MV-4-11 (cell line): Measurements from ENCODE around the gene TGFB2.

Source experiments
- DNase-seq: peaks from one replicate; lab custom pipeline; 2025; lab: John Stamatoyannopoulos, UW

TGFB2 gene

DNA sequence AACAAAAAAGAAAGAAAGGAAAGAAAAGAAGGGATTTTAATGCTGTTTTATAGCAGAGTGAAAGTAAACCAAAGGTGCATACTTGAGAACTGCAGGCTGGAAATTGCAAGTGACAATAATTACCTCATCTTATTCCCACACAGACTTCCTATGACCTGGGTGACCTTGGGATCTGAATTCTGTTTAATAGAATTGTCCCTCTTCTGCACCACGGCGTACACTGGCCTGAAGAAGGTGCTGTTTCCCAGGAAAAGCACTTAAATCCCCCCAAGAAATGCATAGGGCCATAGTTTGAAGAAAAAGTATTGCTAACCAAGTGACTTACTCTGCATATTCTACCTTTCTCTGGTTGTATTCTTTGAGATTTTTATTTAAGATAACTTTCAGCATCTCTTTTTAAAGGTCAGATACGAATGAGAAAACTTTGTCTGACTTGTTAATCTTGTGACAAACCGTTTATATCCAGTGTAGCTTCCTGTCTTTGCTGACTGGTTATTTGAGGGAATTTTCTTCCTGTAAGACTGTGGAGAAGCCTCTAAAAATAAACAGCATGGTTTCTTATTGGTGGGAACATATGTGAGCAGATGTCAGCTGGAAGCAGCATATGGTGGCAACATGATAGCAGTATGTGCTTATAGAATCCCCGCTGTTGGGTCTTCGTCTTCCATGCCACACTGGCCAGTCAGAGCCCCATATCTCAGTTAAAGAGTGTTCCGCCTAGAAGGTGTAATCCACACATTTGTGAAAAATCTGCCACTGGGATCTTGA is 16.3 kb downstream of the TGFB2 start:
- DNase-seq = no peak

- no peak for DNase-seq
These were observed 17.4 kb downstream of the TGFB2 start for GRCh38 chr1:218362418-218363076.

DNA sequence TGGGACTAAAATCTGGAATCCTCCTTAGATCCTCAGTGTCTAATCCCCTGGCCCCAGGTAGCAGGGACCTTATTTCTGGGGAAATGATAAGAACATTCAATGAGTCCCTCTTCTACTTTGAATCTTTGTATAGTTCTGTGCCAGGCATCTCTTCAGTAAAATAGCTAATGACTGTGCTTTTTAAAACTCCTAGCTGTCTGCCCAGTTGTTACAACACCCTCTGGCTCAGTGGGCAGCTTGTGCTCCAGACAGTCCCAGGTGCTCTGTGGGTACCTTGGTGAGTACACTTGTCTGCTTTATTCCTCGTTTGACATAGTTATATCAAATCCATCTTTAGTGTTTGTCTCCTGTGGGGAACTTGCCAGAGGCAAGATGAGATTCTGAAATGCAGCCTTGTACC is 18.0 kb downstream of the TGFB2 start:
- DNase-seq = no peak

- DNase-seq = no peak
These were observed 19.0 kb downstream of the TGFB2 start for GRCh38 chr1:218364028-218364710.

DNA sequence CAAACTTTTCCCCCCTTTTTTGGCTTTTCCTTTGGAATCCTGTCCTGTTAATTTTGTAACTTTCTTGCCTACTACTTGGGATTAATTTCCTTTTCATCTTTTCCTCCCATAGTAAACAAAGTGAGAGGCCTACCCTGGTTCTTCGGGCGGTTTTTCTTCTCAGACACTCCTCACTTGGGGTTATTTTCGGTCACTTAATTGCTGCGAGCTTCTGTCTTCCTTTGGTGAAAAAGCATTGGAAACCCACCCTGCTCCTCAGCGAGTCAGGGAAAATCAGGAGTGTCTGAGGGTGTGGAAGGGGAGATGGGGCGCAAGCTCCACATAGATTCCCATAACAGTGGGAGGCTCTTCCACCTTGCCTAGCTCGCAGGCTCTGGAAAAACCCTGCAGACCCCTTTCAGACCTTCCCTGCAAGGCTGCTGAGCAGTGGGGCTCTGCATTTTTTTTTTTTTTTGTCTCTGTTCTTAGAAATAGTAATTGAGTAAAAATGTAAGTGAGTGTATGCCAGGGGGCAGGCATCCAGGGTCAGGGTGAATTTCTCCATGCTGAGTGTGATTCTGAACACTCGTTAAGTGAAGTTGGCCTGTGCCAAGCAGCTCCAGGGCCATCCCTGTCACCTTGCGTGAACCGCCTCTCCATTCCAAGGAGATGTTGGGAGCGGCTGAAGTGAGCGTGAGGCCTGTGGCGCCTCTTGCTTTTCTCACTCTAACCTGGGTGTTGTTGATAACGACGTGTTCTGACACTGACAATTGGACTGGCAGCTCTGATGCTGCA is 20.3 kb downstream of the TGFB2 start:
- no peak for DNase-seq

DNA sequence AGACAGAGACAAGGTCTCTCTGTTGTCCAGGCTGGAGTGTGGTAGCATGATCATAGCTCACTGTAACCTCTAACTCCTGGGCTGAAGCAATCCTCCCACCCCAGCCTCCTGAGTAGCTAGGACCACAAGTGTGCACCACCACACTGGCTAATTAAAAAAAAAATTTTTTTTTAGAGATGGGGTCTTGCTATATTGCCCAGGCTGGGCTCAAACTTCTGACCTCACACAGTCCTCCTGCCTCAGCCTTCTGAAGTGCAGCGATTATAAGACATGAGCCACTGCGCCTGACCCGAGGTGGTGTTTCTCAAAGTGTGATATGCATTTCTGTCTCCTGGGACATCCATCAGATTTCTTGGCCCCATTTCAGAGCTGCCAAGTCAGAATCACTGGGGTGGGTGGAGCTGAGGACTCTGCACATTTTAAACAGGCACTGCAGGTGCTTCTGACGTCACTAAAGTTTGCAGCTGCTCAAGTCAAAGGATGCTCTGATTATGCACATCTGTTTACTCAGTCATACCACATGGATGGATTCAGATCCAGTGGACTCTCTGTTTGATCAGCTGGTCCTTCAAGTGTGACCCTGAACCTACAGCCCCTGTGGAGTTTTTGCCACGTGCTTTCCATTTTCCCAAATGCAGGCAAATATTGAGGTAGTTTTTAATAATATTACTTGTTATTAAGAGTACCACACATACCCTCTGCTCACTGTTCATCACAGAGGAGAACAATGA is 21.4 kb downstream of the TGFB2 start:
- no peak for DNase-seq

- DNase-seq = no peak
These were observed 22.0 kb downstream of the TGFB2 start for GRCh38 chr1:218367118-218367517.

GRCh38 chr1:218368686-218369085 is 23.6 kb downstream of the TGFB2 start:
- DNase-seq = no peak

- no peak for DNase-seq
These were observed 24.8 kb downstream of the TGFB2 start for GRCh38 chr1:218369688-218370511.

GRCh38 chr1:218371927-218372672 is 27.0 kb downstream of the TGFB2 start:
- DNase-seq = no peak

- no peak for DNase-seq
These were observed 29.5 kb downstream of the TGFB2 start for GRCh38 chr1:218374401-218375353.

DNA sequence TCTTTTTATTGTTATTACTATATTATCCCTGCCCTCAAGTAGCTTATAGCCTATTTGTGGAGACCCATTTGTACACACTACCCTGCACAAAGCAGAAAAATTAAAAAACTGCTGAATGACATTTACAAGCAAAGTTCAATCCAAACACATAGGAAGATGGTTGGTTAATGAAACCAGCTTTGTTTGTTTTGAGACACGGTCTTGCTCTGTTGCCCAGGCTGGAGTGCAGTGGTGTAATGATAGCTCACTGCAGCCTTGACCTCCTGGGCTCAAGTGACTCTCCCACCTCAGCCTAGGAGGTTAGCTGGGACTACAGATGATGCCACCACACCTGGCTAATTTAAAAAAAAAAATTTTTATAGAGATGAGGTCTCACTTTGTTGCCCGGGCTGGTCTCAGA is 31.6 kb downstream of the TGFB2 start:
- DNase-seq = no peak

GRCh38 chr1:218377143-218377660 is 32.1 kb downstream of the TGFB2 start:
- peak; percentile 90 for DNase-seq

- no peak for DNase-seq
These were observed 35.2 kb downstream of the TGFB2 start for GRCh38 chr1:218380125-218380977.

DNA sequence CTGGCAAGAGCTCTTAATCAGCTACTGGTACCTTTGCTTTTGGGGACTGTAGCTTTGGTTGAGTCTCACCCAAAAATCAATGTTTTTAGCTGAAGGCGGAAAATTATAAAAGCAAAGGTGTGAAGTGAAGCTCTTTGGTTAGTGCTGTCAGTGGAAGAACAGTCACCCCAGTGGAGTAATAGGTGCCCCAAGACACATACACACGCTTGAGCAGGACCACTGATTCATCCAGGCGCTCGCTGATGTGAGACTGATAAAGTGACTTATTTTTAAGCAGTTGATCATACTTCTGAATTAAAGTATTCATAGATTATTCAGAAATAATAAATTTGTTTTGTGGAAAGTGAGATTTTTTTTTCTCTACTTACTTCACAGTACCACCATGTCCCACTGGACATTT is 37.1 kb downstream of the TGFB2 start:
- DNase-seq = no peak

GRCh38 chr1:218383051-218383450 is 37.9 kb downstream of the TGFB2 start:
- DNase-seq = no peak

DNA sequence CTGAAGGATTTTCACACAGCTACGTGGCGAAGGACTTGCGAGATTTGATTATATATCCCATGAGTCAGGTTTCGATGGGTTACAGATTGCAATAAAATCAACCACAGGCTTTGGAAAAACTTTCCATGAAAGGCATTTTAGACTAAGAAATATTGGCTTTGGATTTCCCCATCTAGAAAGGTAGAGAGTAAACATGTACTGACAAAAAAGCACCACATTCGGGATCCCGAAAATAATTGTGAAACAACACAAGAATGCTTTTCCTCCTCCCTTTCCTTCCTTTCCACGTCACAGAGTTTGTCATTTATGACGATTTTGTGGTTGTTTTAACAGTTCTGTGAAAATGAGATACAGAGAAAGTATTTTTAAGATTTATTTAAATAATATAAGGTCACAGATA is 38.5 kb downstream of the TGFB2 start:
- DNase-seq = no peak

DNA sequence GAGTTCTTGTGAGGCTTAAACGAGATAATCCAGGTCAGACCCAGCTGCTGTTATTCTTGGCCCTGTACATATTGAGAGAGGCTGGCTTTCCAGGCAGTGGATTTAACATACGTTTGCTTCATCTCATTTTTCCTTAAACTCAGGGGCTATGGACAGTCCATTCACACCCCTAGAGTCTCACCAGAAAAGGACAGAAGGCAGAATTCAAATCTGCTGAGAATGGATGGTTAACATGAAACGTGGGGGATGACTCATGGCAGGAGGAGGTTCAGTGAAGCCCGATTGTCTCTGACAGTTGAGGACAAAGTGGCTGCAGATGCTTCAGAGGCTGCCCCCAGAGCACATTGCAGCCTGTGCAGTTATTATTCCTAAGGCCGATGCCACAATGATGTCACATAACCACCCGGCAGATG is 39.5 kb downstream of the TGFB2 start:
- peak; percentile 16 for DNase-seq
